Posterior cingulate gyrus (tissue), 11 donors: Measurements from ENCODE around the gene NBEAL2.

Source experiments
- DNase-seq, 10 donors: peaks; one replicate each; pipeline versions ENCODE4 v3.0.0 to v3.0.0-alpha.2; 2020 to 2021; ENCODE audit warnings: mixed read lengths in 3 of 10
- intact Hi-C: fragments of 100-400 bp; cut with DNase I; formaldehyde crosslinking; loops from one replicate; pipeline ENCODE4 v1.15.1; 2023

The NBEAL2 gene

GRCh38 chr3:46995901-46996562 is 16.6 kb downstream of the NBEAL2 start:
- peak in 4 of 10 donors; percentile 21 to 79 (median 71) for DNase-seq
- intact Hi-C loops, result no loop called here

GRCh38 chr3:46996689-46997452 is 17.4 kb downstream of the NBEAL2 start:
- intact Hi-C loops, result no loop called here

GRCh38 chr3:46997453-46998091 is 18.1 kb downstream of the NBEAL2 start:
- intact Hi-C loops, result loop anchor here (2.0 kb wide), 1 partner anchor 73 kb away; no protein-coding TSS in a partner anchor
- peak in 4 of 10 donors; percentile 12 to 67 (median 46) for DNase-seq

More at GRCh38 chr3:46996689-46997452, 17.4 kb downstream of the NBEAL2 start:
- peak in 3 of 10 donors; percentile 23 to 74 (median 72) for DNase-seq

- DNase-seq, result peak in 7 of 10 donors; percentile 37 to 89 (median 60)
- intact Hi-C loops, result loop anchor here (2.0 kb wide), 1 partner anchor 73 kb away; no protein-coding TSS in a partner anchor
Measured at GRCh38 chr3:46998121-46998851, 18.8 kb downstream of the NBEAL2 start.

GRCh38 chr3:46998852-46999515 is 19.5 kb downstream of the NBEAL2 start:
- intact Hi-C loops, result loop anchor here (2.0 kb wide), 1 partner anchor 74 kb away; no protein-coding TSS in a partner anchor
- peak in 3 of 10 donors; percentile 31 to 72 (median 55) for DNase-seq

- intact Hi-C loops, result loop anchor here (2.0 kb wide), 1 partner anchor 75 kb away; no protein-coding TSS in a partner anchor
- peak in 3 of 10 donors; percentile 27 to 56 (median 35) for DNase-seq
Measured at GRCh38 chr3:46999516-47000197, 20.2 kb downstream of the NBEAL2 start.

GRCh38 chr3:47000198-47000815 is 20.8 kb downstream of the NBEAL2 start:
- intact Hi-C loops, result no loop called here
- peak in 4 of 10 donors; percentile 25 to 72 (median 49) for DNase-seq

- peak in 3 of 10 donors; percentile 35 to 74 (median 60) for DNase-seq
- intact Hi-C loops, result no loop called here
Measured at GRCh38 chr3:47000922-47001730, 21.7 kb downstream of the NBEAL2 start.

- peak in 2 of 10 donors; percentile 55 to 58 for DNase-seq
- intact Hi-C loops, result no loop called here
Measured at GRCh38 chr3:47001731-47002170, 22.3 kb downstream of the NBEAL2 start.

GRCh38 chr3:47002171-47003055 is 22.9 kb downstream of the NBEAL2 start:
- intact Hi-C loops, result no loop called here
- DNase-seq, result peak in 3 of 10 donors; percentile 42 to 77 (median 68)

- DNase-seq, result peak in 3 of 10 donors; percentile 37 to 71 (median 55)
- intact Hi-C loops, result no loop called here
Measured at GRCh38 chr3:47003056-47003410, 23.6 kb downstream of the NBEAL2 start.

- peak in 2 of 10 donors; percentile 76 for DNase-seq
- intact Hi-C loops, result no loop called here
Measured at GRCh38 chr3:47003461-47004368, 24.2 kb downstream of the NBEAL2 start.

GRCh38 chr3:47004369-47005211 is 25.1 kb downstream of the NBEAL2 start:
- intact Hi-C loops, result no loop called here
- peak in 2 of 10 donors; percentile 67 to 74 for DNase-seq
